Astrocyte (in vitro differentiated cells and primary cell): ENCODE data around the gene RIOK3.

Experiments
- EZH2 ChIP-seq: IDR thresholded peaks from 2 replicates; pipeline ENCODE4 v1.6.1; 2012; ENCODE audit warnings: mild to moderate bottlenecking, low read length, inconsistent platforms; ENCODE audit not compliant: insufficient read depth
- TF ChIP-seq, protein P1 (sequence below): IDR thresholded peaks from 2 replicates; pipeline ENCODE4 v1.5.1; 2011; ENCODE audit warnings: low read depth, mild to moderate bottlenecking, inconsistent platforms, low read length, moderate library complexity; ENCODE audit not compliant: insufficient read depth

GRCh38 chr18:23529604-23530003 is 76.5 kb downstream of the RIOK3 start:
- TF ChIP-seq, protein P1, sequence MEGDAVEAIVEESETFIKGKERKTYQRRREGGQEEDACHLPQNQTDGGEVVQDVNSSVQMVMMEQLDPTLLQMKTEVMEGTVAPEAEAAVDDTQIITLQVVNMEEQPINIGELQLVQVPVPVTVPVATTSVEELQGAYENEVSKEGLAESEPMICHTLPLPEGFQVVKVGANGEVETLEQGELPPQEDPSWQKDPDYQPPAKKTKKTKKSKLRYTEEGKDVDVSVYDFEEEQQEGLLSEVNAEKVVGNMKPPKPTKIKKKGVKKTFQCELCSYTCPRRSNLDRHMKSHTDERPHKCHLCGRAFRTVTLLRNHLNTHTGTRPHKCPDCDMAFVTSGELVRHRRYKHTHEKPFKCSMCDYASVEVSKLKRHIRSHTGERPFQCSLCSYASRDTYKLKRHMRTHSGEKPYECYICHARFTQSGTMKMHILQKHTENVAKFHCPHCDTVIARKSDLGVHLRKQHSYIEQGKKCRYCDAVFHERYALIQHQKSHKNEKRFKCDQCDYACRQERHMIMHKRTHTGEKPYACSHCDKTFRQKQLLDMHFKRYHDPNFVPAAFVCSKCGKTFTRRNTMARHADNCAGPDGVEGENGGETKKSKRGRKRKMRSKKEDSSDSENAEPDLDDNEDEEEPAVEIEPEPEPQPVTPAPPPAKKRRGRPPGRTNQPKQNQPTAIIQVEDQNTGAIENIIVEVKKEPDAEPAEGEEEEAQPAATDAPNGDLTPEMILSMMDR, result no peak
- no peak for TF ChIP-seq EZH2
